Gastrocnemius medialis (tissue), 4 donors: Measurements from ENCODE around the gene PNMA1.

Experiments
- CTCF ChIP-seq, 5 experiments: fragments of 450-650 bp in 3 of 5; fragments of 200-600 bp in 2 of 5; sonication (generic) in 2 of 5; IDR thresholded peaks in 4 of 5; conservative IDR thresholded peaks in 1 of 5; 1 replicate in 4 of 5; 2 replicates in 1 of 5; pipeline ENCODE4 v1.5.1; 2016 to 2019; ENCODE audit warnings: antibody characterized with exemption in 5 of 5, mild to moderate bottlenecking in 3 of 5, moderate library complexity in 3 of 5
- POLR2A ChIP-seq, 2 donors: fragments of 450-650 bp; IDR thresholded peaks; one replicate each; pipeline ENCODE4 v1.6.1; 2017; ENCODE audit warnings: antibody characterized with exemption in 2 of 2, mild to moderate bottlenecking in 2 of 2, moderate library complexity in 2 of 2

GRCh38 chr14:73717266-73717665 is 3.1 kb upstream of the PNMA1 start:
- TF ChIP-seq CTCF (IDR thresholded peaks at IDR 0.05 in 4 of 5, conservative IDR thresholded peaks at IDR 0.05 in 1 of 5) (no peak), POLR2A (IDR thresholded peaks at IDR 0.05) (no peak)
